ENCODE measurements around the gene PCDH10. TPM values are rescaled to one million over a fixed set of nuclear protein-coding genes. Genes with fewer than 3 reads are reported as not detected.

PCDH10 gene
- total RNA-seq, 4 donors from 2014 or later: 0.27 to 18.1 (median 7.0) TPM

DNA sequence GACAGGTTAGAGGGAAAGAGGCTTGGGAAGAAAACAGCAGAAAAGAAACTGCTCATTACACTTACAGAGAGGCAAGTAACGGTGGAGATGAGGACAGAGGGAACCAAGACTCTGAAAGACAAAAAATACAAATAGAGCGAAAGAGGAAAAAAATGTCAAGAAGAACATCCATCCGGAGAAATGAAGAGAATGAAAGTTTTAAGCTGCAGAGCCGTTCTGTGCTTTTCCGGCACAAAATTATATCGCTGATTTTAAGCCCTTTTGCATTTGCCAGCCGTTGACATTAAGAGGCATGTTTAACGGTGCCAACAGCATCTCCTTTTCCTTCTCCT lies 236 bp downstream of the PCDH10 start:
- Histone ChIP-seq H3K9me3 (no peaks in the 10 kb centered on the region), H3K4me1 (peaks cover 0 to 74% (median 35%) of the 10 kb centered on the region in 3 donors), H3K36me3 (no peaks in the 10 kb centered on the region), H3K4me3 (peak overlapping the region; percentile 57 to 61), H3K27me3 (peaks cover 37% of the 10 kb centered on the region), H3K27ac (peak overlapping the region in 1 of 4 donors; percentile 25)
- no peak for ATAC-seq
- no peak for TF ChIP-seq POLR2AphosphoS5 (IDR thresholded peaks at IDR 0.05)
- TF ChIP-seq CTCF (IDR thresholded peaks at IDR 0.05): no peak
- TF ChIP-seq EP300 (IDR thresholded peaks at IDR 0.05): no peak
- no peak for TF ChIP-seq POLR2A (IDR thresholded peaks at IDR 0.05)
- WGBS, 2 donors (ENCODE audit: low coverage in 1 of 2): 0 to 1% methylated on average over 8 of the region's 8 CpGs

- TF ChIP-seq POLR2AphosphoS5 (IDR thresholded peaks at IDR 0.05): no peak
- TF ChIP-seq POLR2A (IDR thresholded peaks at IDR 0.05): no peak
- no peak for TF ChIP-seq EP300 (IDR thresholded peaks at IDR 0.05)
- TF ChIP-seq CTCF (IDR thresholded peaks at IDR 0.05): no peak
- Histone ChIP-seq H3K27me3 (peaks cover 37% of the 10 kb centered on the region), H3K27ac (peak overlapping the region in 1 of 4 donors; percentile 69), H3K9me3 (no peaks in the 10 kb centered on the region), H3K36me3 (no peaks in the 10 kb centered on the region), H3K4me3 (peak overlapping the region; percentile 57 to 61), H3K4me1 (peaks cover 0 to 74% (median 35%) of the 10 kb centered on the region in 3 donors)
- ATAC-seq: no peak
- 0 to 2% methylated on average over 4 to 6 of the region's 17 CpGs for WGBS, 2 donors (ENCODE audit: low coverage in 1 of 2)
Observed at GRCh38 chr4:133149932-133150471, 908 bp downstream of the PCDH10 start.

GRCh38 chr4:133150486-133151340 lies 1.6 kb downstream of the PCDH10 start:
- ATAC-seq: no peak
- H3K9me3 ChIP-seq: no peaks in the 10 kb centered on the region
- TF ChIP-seq POLR2A (IDR thresholded peaks at IDR 0.05) (no peak), POLR2AphosphoS5 (IDR thresholded peaks at IDR 0.05) (no peak), EP300 (IDR thresholded peaks at IDR 0.05) (no peak), CTCF (IDR thresholded peaks at IDR 0.05) (no peak)
- WGBS, 2 donors (ENCODE audit: low coverage in 1 of 2): 0% methylated on average over 13 of the region's 63 CpGs; no CpG with 5 or more reads in 1 of the 2 donors
- H3K27me3 ChIP-seq: peaks cover 37% of the 10 kb centered on the region
- H3K4me3 ChIP-seq: peak overlapping the region; percentile 57 to 61
- peak overlapping the region in 1 of 4 donors; percentile 69 for H3K27ac ChIP-seq
- H3K36me3 ChIP-seq: no peaks in the 10 kb centered on the region
- peaks cover 0 to 74% (median 35%) of the 10 kb centered on the region in 3 donors for H3K4me1 ChIP-seq

DNA sequence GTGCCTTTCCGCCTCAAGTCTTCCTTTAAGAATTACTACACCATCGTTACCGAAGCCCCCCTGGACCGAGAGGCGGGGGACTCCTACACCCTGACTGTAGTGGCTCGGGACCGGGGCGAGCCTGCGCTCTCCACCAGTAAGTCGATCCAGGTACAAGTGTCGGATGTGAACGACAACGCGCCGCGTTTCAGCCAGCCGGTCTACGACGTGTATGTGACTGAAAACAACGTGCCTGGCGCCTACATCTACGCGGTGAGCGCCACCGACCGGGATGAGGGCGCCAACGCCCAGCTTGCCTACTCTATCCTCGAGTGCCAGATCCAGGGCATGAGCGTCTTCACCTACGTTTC lies 2.2 kb downstream of the PCDH10 start:
- 0% methylated on average over 1 of the region's 31 CpGs; no CpG with 5 or more reads in 1 of the 2 donors for WGBS, 2 donors (ENCODE audit: low coverage in 1 of 2)
- peak overlapping the region in 2 of 4 donors; percentile 21 to 69 for H3K27ac ChIP-seq
- TF ChIP-seq EP300 (IDR thresholded peaks at IDR 0.05) (no peak), POLR2AphosphoS5 (IDR thresholded peaks at IDR 0.05) (peak; percentile 1), POLR2A (IDR thresholded peaks at IDR 0.05) (no peak), CTCF (IDR thresholded peaks at IDR 0.05) (no peak)
- peaks cover 37% of the 10 kb centered on the region for H3K27me3 ChIP-seq
- ATAC-seq: no peak
- peaks cover 0 to 69% (median 35%) of the 10 kb centered on the region in 3 donors for H3K4me1 ChIP-seq
- peak overlapping the region; percentile 57 to 61 for H3K4me3 ChIP-seq
- no peaks in the 10 kb centered on the region for H3K36me3 ChIP-seq
- no peaks in the 10 kb centered on the region for H3K9me3 ChIP-seq
